ENCODE data around the gene ANKRD53.

DNA sequence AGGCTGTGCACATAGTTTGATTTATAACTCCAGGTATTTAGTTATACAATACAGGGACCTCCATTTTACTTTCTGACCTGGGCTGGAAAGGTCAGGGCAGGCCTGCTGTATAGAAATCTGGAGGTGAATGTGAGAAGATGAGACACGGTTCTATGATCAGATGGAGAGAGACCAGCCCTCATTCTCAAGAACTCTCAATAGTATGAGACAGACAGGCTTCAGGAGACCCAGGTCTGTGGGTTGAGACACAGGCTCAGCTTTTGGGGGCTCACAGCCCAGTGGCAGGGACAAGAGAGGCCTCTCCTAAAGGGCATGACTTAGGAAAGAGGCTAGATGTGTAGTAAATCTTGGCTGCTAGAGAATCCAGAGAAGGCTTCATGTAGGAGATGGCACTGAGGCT, 43.4 kb upstream of the ANKRD53 start:
- TF ChIP-seq POLR2AphosphoS5 (IDR thresholded peaks at IDR 0.05; ENCODE audit: low read depth, low read length) = no peak
- TF ChIP-seq TAF1 (IDR thresholded peaks at IDR 0.05; ENCODE audit: low read depth, low read length) = no peak
- no peak for TF ChIP-seq PAX5 (IDR thresholded peaks at IDR 0.05; ENCODE audit: insufficient read depth, low read length, severe bottlenecking)
- TF ChIP-seq POLR2A (IDR thresholded peaks at IDR 0.05; ENCODE audit: low read depth, low read length) = no peak
- no peak for TF ChIP-seq POU2F2 (IDR thresholded peaks at IDR 0.05; ENCODE audit: low read depth, low read length)
- no peak for TF ChIP-seq SPI1 (IDR thresholded peaks at IDR 0.05; ENCODE audit: low read depth, low read length)

All from GM12891 (cell line).